RWPE1 (cell line): Measurements from ENCODE around the gene FAM162A.
A peak's percentile ranks its signal among the peaks of the same experiment; 100 is the strongest.

Experiments
- CTCF ChIA-PET: fragments of 350-600 bp; sonication (Branson Sonifier 250); formaldehyde crosslinking; extraction: SDS; loops from one replicate; lab custom pipeline; 2021; lab: Yijun Ruan, JAX
- POLR2A ChIA-PET: fragments of 400-600 bp; formaldehyde crosslinking; extraction: SDS; loops from one replicate; lab custom pipeline; 2020; ENCODE audit warnings: antibody characterized with exemption; ENCODE audit not compliant: low non-redundant PET; lab: Yijun Ruan, JAX
- DNase-seq: peaks from one replicate; pipeline ENCODE4 v3.0.0; 2012; ENCODE audit warnings: low spot score
- H3K27ac ChIP-seq: fragments of 450-650 bp; 2 replicates; pipeline ENCODE4 v1.5.1; 2017
- TF ChIP-seq, protein P1 (sequence below): fragments of 450-650 bp; conservative IDR thresholded peaks from 2 replicates; pipeline ENCODE4 v1.5.1; 2017; ENCODE audit warnings: low read depth, mild to moderate bottlenecking

FAM162A gene

GRCh38 chr3:122456074-122456473 lies 72.1 kb downstream of the FAM162A start:
- DNase-seq: no peak
- POLR2A ChIA-PET: no interaction called here
- CTCF ChIA-PET: interaction anchor here (0.7 kb wide), 1 partner anchor 403 kb away, joined by 3 read pairs; no protein-coding TSS in a partner anchor
- H3K27ac ChIP-seq: no peak overlapping the region
- TF ChIP-seq, protein P1, sequence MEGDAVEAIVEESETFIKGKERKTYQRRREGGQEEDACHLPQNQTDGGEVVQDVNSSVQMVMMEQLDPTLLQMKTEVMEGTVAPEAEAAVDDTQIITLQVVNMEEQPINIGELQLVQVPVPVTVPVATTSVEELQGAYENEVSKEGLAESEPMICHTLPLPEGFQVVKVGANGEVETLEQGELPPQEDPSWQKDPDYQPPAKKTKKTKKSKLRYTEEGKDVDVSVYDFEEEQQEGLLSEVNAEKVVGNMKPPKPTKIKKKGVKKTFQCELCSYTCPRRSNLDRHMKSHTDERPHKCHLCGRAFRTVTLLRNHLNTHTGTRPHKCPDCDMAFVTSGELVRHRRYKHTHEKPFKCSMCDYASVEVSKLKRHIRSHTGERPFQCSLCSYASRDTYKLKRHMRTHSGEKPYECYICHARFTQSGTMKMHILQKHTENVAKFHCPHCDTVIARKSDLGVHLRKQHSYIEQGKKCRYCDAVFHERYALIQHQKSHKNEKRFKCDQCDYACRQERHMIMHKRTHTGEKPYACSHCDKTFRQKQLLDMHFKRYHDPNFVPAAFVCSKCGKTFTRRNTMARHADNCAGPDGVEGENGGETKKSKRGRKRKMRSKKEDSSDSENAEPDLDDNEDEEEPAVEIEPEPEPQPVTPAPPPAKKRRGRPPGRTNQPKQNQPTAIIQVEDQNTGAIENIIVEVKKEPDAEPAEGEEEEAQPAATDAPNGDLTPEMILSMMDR: no peak

DNA sequence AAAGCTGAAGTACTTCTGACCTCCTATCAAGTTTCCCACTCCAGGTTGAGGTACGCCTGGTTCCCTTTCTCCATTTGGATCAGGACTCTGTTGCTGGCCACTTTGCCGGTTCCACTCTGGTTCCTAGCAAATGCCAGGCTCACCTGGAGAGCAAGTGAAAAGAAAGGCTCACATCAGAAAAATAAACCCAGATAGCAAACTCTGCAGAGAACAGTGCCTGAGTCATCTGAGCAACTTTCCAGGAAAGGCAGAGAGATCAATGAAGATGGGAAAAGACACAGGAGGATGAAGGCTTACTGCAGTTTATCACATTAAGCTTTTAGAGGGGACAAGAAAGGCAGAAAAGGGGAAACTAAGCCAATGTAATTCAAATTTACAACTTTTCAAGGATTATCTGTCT lies 73.7 kb downstream of the FAM162A start:
- no peak overlapping the region for H3K27ac ChIP-seq
- ChIA-PET CTCF (interaction anchor here (0.6 to 1.0 kb wide), 3 partner anchors 100 to 550 kb away, joined by 3 to 4 read pairs (median 3); no protein-coding TSS in a partner anchor), POLR2A (no interaction called here)
- no peak for DNase-seq
- TF ChIP-seq, protein P1: no peak

DNA sequence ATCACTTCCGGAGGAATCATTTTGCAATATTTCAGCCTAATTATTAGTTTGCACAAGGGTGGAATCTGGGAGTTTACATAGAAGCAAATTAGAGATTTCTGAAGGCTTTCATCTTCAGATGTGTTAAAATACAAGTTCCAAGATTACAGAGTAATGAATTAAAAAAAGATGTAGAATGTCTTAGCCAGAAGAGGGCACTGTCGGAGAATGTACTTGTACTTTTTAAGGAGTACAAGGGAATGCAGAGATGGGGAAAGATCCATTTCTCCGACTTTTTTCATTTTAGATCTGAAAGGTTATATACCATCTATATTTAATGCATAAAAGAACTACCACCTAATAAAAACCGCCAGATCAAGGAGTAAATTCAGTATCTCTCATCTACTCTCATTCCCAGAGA lies 75.0 kb downstream of the FAM162A start:
- TF ChIP-seq, protein P1: peak; percentile 63
- CTCF ChIA-PET: interaction anchor here (0.7 to 1.0 kb wide), 8 partner anchors 9 to 221 kb away, joined by 3 to 4 read pairs (median 4); no protein-coding TSS in a partner anchor
- POLR2A ChIA-PET: no interaction called here
- H3K27ac ChIP-seq: no peak overlapping the region
- DNase-seq: peak; percentile 23

GRCh38 chr3:122461806-122462205 lies 77.8 kb downstream of the FAM162A start:
- TF ChIP-seq, protein P1: no peak
- POLR2A ChIA-PET: no interaction called here
- no peak overlapping the region for H3K27ac ChIP-seq
- CTCF ChIA-PET: no interaction called here
- no peak for DNase-seq
